ENCODE measurements around the gene GTPBP2.

GRCh38 chr6:43629104-43629504 is at the start of gene GTPBP2:
- peak; percentile 51; the same call in 1 of the 2 replicates for TF ChIP-seq YY1 (IDR thresholded peaks at IDR 0.05; ENCODE audit: low read depth, low read length)
- TF ChIP-seq ZNF274 (IDR thresholded peaks at IDR 0.05; ENCODE audit: insufficient read depth, insufficient read length), result no peak
- TF ChIP-seq POLR2A (IDR thresholded peaks at IDR 0.05; ENCODE audit: low read depth, low read length), result peak; percentile 77
- no peak for TF ChIP-seq MAX (IDR thresholded peaks at IDR 0.05; ENCODE audit: low read depth, low read length)
- TF ChIP-seq CEBPB (IDR thresholded peaks at IDR 0.05; ENCODE audit: borderline replicate concordance in 1 of 2, low read depth in 2 of 2, low read length in 2 of 2), result no peak
- TF ChIP-seq CREM (IDR thresholded peaks at IDR 0.05; ENCODE audit: low read depth), result peak; percentile 98
- no peak for TF ChIP-seq ZNF622 (IDR thresholded peaks at IDR 0.05)
- no peak for TF ChIP-seq EP300 (IDR thresholded peaks at IDR 0.05; ENCODE audit: borderline replicate concordance in 1 of 2, control insufficient read depth in 1 of 2, low read depth in 2 of 2, low read length in 2 of 2)
- no peak for TF ChIP-seq CTCF (IDR thresholded peaks at IDR 0.05 in 2 of 3, conservative IDR thresholded peaks at IDR 0.05 in 1 of 3; ENCODE audit: control insufficient read depth in 2 of 3, extremely low read depth in 1 of 3, insufficient read depth in 1 of 3, low read depth in 3 of 3, low read length in 3 of 3)

Data from GM12878 (cell line).